Placental pericyte (primary cell): ENCODE measurements around the gene SMG9. TPM values are rescaled to one million over a fixed set of nuclear protein-coding genes. Genes with fewer than 3 reads are reported as not detected.

ENCODE experiments used
- total RNA-seq: library from RNA; depleted of rRNA; stranded (reverse); fragments of >200 nt; gene quantifications from 2 replicates; pipeline ENCODE4 v1.2.3, GENCODE V29; 2012

Gene SMG9, protein sequence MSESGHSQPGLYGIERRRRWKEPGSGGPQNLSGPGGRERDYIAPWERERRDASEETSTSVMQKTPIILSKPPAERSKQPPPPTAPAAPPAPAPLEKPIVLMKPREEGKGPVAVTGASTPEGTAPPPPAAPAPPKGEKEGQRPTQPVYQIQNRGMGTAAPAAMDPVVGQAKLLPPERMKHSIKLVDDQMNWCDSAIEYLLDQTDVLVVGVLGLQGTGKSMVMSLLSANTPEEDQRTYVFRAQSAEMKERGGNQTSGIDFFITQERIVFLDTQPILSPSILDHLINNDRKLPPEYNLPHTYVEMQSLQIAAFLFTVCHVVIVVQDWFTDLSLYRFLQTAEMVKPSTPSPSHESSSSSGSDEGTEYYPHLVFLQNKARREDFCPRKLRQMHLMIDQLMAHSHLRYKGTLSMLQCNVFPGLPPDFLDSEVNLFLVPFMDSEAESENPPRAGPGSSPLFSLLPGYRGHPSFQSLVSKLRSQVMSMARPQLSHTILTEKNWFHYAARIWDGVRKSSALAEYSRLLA
- total RNA-seq: 16.6 and 19.3 TPM in 2 replicates

DNA sequence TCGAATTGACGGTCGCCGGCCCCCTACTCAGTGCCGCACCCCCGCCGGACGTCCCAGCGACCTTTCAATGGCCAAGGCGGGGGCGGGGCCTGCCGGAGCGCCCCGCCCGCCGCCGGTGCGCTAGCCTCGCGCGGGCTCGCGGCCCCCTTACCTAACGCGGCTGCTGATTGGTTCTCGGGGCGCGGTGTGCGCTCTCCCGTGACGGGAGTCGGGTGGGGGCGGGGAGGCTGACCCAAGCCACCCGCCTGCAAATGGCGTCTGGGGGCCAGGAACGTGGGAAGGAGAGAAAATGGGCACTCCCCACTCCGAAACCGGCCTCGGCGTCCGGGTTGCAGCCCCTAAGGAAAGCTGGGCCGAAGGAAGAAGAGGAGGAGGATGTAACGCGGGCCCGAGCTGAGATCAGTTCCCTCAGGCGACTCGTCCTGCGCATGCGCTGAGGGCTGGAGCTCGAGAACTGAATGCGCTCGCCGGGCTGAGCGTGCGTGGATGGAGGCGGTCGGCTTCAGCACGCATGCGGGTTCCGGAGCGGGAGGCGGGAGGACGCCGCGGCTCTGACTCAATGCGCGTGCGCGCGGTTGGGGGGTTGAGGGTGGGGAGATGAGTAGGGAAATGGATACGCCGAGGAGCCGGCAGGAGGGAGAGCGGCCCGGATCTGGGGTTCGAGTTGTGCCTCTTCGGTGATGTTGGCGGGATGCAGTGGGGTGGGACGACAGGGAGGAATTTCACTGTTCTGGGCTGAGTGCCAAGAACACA lies at the start of gene SMG9:
TSS of gene SMG9 (minus strand) at position 460 of the 753 bp plus-strand sequence. CDS start 4,221 bp downstream, outside the sequence.

DNA sequence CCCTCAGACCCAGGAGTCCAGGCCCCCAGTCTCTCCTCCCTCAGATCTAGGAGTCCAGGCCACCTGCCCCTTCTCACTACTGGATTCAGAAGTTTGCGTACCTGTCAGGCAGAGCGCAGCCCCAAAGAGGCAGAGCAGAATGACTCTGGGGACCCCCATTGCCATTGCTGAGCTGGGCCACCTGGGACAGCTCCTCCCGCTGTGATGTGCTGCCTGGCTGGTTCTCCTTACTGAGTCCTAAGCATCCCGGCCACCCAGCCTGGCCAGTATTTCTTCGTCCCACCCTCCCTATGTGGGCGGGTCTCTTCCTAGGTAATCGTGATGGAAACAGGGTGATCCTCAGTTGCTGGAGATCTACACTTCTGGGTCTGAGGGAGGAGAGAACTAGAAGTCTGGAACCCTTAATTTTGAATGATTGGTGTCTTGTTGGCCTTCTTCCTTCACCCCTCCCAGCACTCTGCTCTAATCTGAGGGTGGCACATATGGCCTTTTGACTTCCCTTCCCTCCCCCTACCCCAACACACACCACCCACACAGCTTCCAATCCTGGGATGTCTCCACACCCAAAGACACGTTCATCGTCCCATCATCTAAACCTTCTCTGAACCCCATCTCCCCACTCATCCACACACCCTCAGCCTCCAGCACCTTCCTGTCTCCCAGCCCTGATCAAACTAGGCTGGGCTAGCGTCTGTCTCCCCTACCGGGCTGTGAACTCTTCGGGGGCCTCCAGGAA lies 47.6 kb upstream of the SMG9 start, which contains the start of gene LYPD5:
TSS of gene LYPD5 (minus strand) at position 232 of the 736 bp plus-strand sequence. CDS start at position 165, 67 bp downstream.

DNA sequence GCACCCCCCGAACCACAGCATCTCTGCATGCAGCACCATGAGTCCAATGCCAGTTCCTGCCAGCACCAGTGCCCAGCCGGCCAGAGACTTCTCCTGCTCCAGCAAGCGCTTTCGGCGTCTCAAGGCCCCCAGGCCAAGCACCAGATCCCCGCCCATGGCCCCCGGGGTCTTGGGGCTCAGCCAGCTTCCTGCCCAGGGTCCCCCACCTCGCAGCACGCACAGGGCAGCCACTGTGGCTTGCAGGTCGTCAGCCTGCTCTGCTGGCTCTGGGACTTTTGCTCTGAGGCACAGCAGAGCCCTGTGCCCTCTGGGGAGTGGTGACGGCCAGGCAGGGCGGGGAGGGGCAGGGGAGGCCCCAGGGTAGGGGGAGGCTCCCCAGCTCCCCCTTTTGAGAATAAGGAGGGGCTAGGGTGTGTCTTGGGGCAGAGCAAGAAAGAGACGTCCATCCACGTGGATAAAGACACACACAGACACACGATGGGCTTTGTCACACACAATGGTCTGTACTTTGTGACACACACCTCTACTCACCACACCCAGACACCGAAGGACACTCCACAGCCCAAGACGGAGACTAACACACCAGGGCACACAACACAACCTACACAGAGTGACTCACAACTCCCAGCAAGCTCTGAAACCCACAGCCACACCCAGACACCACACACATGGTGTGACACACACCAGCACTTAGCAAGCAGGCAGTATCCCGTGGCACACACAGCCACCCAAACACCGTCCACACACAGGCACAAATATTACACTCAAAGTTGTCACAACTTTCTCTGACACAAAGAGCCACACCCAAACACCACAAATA lies 26.2 kb upstream of the SMG9 start, which contains the start of gene KCNN4:
TSS of gene KCNN4 (minus strand) at position 268 of the 820 bp plus-strand sequence. CDS start at position 156, 112 bp downstream.

DNA sequence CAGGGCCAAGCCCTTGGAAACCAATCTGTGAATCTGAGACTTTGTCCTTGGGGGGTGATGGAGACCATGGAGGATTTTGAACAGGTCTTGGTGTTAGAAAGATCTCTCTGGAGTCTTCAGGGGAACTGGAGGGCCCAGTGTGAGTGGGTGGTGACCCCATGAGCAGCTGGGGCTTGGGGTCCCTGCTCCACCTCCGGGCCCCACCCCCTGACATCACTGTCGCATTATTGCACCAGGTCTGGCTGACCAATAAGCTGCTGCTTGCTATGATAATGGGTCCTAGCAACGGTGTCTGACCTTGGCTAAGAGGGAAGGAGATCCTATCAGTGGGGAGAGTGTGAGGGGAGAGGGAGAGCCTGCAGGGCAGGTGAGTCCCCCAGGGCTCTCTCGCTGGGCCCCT lies 39.0 kb downstream of the SMG9 start, which contains the start of gene IRGC:
TSS of gene IRGC (plus strand) at position 301 of the 400 bp plus-strand sequence. CDS start 2,483 bp downstream, outside the sequence.

Other genes with a start within 250 kb of the SMG9 start
- 49.2 and 93.6 TPM in 2 replicates for gene ETHE1, start 227.8 kb downstream of the SMG9 start, total RNA-seq
- gene ZNF575, start 221.8 kb downstream of the SMG9 start, total RNA-seq: 0.14 and 0.44 TPM in 2 replicates
- gene XRCC1, start 179.4 kb downstream of the SMG9 start, total RNA-seq: 14.9 and 58.7 TPM in 2 replicates
- gene PINLYP, start 179.2 kb downstream of the SMG9 start, total RNA-seq: 0.66 and 2.4 TPM in 2 replicates
- gene IRGQ, start 158.8 kb downstream of the SMG9 start, total RNA-seq: 22.8 and 38.9 TPM in 2 replicates
- gene ZNF576, start 158.4 kb downstream of the SMG9 start, total RNA-seq: 7.7 and 11.3 TPM in 2 replicates
- 0.22 TPM in 1 of 2 replicates, not detected in the other for gene SRRM5, start 142.9 kb downstream of the SMG9 start, total RNA-seq
- 20.9 and 25.2 TPM in 2 replicates for gene ZNF428, start 135.3 kb downstream of the SMG9 start, total RNA-seq
- gene CADM4, start 115.1 kb downstream of the SMG9 start, total RNA-seq: 0.88 and 2.1 TPM in 2 replicates
- gene PLAUR, start 84.8 kb downstream of the SMG9 start, total RNA-seq: 86.0 and 205 TPM in 2 replicates
- gene IRGC, start 38.9 kb downstream of the SMG9 start, total RNA-seq: not detected in 2 replicates
- gene KCNN4, start 26.0 kb upstream of the SMG9 start, total RNA-seq: 1.9 TPM in 1 of 2 replicates, not detected in the other
- under 0.01 TPM in 1 of 2 replicates, not detected in the other for gene LYPD5, start 47.5 kb upstream of the SMG9 start, total RNA-seq
- gene ZNF283, start 72.4 kb upstream of the SMG9 start, total RNA-seq: 6.6 and 12.5 TPM in 2 replicates
- 0.66 and 0.72 TPM in 2 replicates for gene ZNF404, start 129.0 kb upstream of the SMG9 start, total RNA-seq
- 12.5 and 16.5 TPM in 2 replicates for gene ZNF45, start 180.3 kb upstream of the SMG9 start, total RNA-seq
- 5.3 and 7.9 TPM in 2 replicates for gene ZNF221, start 196.3 kb upstream of the SMG9 start, total RNA-seq
- gene ZNF155, start 229.2 kb upstream of the SMG9 start, total RNA-seq: 5.5 and 6.9 TPM in 2 replicates
- gene ZNF230, start 248.0 kb upstream of the SMG9 start, total RNA-seq: 3.5 and 3.9 TPM in 2 replicates